Measurements from ENCODE around the gene INHBE.
"Not testable (repeated sequence)": the region's sequence is repeated elsewhere in the genome, so short reads cannot be mapped to it uniquely, and the experiment has no call there.

INHBE gene

DNA sequence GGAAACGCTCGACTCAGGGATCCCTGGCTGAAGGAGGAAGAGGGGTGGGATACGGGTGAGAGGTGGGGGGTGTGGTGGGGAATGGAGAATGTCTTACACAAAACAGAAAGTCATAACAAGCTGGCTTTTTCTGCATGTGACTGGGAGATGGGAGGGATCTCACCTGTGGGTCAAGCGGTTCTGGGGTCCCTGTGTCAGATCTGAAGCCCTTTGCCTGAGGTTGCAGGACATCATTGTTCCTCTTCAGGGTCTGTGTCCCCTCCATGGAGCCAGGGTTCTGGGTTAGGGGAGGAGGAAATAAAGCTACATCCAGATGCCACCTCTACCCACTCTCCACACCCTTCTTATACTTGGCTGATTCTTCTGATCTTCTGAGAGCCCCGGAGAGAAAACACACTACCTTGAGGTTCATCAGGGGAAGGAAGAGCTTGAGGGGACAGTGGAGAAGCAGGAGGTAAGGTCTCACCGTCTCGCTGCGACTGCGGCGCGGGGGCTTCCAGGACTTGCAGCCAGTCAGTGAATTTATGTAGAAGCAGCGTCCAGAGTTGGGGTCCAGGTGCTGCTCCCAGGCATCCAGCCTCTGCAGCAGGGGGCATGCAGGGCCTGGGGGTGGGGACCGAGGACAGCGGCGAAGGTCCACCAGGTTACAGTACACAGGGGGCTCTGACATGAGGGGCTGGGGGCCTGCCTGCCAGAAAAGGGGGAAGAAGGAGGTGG, 22.0 kb downstream of the INHBE start:
- no peak for DNase-seq

DNA sequence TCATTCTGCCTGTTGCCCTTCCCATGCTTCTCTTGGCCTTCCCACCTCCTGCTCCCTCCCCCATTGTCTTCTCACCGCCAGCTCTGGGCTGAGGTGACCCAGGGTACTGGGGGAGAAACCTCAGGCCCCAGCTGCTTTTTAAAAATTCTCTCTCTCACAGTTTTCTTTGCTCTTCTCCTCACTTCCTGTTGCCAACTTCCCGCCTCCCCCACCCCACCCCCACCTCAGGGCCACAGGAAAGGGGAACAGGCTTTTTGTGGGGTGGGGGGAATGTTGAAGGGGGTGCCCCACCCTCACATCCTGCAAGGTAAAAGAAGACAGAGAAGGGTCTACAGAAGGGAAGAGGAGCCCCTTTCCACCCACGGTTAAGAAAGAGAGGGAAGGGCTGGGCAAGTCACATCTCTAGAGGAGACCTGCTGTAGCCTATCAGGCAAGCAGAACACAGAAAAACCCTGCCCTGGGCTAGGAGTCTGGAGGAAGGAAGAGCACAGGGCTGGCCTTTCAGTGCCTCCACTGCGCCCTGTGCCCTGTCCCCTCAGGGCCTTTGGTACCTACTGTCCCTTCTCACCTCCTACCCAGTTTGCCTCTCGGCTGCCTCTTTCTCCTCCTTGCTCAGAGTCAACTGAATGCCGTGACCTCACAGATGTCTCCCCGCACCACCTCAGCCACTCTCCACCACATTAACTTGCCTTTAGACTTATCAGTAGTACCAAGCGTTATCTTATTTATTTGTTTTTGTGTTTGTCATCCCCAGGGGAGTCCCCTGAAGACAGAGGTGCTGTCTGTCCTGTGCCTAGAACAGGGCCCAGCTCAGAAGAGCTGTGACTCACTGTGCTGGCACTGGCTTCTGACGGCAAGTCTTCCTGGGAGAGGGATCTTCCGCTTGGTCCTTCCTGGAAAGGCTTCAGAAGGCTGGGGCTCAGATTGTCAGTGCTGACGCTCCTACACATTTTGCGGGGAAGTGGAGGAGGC, 22.9 kb downstream of the INHBE start:
- peak; percentile 35 for DNase-seq

DNA sequence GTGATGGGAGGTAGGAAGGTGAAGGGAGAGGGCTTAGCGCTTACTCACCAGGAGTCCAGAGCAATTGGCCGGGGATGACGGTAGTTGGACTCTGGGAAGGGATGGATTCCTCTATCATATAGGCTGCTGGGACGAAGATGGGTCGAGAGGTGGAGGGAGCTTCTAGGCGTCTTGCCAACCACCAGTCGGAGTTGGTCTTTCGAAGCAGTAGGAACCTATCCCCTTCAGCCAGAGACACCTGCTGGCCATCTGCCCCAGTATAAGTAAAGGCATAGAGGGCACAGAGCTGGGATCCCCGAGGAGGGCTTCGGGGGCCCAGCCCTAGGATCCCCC, 23.9 kb downstream of the INHBE start:
- DNase-seq, result no peak

DNA sequence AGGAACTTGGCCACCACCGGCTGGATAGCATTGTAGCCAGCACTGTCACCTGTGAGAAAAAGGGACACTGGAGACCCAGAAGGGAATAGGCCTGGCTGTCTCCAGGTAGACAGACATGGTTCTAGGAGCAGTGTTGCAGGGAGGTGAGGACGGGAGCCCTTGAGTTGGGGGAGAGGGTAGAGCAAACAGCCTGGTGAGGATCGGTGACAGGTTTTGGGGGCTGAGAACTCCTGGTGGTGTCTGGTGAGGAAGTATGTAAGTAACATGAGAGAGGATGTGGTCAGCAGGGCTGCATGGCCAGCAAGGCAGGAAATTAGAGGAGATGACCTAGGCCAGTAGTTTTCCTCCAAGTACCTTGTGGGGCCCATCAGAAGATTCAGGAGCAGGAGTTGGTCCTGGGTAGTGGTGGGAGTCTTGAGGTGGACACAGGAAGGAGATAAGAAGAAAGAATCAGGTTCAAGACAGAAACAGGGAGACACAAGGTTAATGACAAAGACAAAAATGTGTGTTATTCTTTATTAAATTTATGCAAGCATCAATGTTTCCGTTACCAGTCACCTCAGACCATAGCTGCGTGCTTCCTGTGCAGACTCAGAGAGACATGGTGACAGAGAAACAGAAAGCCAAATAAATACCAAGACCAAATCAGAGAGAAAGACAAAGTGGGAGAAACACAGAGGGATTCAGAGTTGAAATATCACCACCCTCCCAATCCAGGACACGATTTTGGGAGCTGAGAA, 24.4 kb downstream of the INHBE start, which contains the start of gene ARHGAP9:
Gene ARHGAP9 (minus strand): TSS at position 491 of the 740 bp plus-strand sequence. CDS start 460 bp downstream, at position 31.
- DNase-seq, result peak; percentile 60

DNA sequence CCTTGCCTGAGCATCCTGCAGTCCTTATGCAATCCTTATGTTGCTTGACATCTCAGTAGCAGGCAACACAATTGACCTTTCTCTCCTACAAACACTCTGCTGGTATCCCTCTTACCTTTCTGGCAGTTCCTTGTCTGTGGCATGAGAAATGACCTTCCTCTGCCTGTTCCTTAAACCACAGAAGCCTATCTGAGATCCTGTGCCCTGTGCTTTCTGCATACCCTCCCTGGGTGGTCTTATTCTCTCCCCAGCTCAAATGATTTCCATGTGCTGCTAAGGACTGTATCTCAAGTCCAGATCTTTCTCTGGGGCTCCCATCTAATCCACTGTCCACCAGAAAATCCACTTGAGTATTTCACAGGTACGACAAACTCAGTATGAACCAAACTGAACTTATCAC, 26.6 kb downstream of the INHBE start:
- no peak for DNase-seq

DNA sequence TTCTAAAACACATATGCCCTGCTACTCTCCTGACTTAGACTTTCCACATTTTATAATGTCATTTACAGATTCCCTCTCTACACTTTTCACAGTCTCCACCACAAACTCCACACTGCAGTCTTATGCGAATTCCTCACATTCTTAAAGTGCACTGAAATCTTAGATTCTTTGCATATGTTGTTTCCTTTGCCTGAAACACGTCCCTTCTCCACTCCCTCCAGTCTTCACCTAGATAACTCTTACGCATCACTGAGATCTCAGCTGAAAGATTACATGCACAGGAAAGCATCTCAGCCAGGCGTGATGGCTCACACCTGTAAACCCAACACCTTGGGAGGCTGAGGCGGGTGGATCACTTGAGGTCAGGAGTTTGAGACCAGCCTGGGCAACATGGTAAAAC, 28.4 kb downstream of the INHBE start:
- no peak for DNase-seq

DNA sequence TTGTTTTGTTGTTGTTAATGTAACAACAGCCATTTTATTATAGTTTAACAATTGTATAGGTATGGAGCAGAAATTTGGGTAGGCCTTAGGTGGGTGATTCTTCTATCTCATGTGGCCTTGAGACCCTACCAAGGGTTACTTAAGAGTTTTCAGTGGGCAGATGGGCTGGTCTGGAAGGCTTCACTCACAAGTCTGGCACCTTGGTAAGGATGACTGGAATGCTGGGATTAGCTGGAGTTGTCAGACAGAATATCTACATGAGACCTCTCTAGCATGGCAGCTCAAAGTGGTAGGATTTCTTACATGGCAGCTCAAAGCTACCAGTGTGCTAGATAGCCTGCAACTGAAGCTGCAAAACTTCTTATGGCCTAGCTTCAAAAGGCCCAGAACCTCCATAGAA, 30.6 kb downstream of the INHBE start:
- DNase-seq, result no peak

DNA sequence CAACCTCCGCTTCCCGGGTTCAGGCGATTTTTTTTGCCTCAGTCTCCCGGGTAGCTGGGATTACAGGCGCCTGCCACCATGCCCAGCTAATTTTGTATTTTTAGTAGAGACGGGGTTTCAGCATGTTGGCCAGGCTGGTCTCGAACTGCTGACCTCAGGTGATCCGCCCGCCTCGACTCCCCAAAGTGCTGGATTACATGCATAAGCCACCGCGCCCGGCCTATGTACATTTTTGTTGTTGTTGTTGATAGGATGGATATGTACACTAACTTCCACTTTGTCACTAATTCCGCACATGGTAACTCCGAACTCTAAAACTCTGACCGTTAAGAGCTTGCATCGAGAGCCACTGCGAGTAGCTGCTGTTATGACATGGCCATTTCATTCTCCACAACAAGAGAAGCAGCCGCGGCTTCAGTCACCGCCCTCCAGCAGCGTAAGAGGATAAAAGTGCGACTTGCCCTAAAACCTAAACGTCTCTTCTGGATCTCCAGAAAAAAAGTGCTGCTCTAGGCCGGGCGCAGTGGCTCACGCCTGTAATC, 32.0 kb downstream of the INHBE start:
- DNase-seq, result no peak

DNA sequence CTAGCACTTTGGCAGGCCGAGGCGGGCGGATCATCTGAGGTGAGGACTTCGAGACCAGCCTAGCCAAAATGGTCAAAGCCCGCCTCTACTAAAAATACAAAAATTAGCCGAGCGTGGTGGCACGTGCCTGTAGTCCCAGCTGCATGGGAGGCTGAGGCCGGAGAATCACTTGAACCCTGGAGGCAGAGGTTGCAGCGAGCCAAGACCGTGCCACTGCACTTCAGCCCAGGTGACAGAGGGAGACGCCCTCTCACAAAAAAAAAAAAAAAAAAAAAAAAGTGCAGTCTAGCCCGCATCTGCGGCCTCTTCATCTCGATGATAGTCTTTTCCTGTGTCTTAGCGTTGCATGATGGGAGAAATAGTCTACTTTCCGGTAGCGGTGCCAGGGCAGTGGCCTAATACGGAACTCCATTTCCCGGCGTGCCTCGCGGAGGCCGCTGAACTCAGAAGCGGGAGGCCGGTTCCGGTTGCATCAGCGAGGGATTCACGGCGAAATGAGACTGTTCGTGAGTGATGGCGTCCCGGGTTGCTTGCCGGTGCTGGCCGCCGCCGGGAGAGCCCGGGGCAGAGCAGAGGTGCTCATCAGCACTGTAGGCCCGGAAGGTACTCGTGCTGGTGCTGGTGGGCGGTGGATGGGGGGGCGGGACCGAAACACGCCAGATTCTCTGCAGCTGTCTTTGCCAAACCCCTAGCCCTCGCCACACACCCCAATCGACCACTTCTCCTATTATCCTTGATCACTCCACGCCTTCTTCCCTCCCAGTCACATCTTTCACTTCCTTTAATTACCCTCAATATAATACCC, 32.7 kb downstream of the INHBE start, which contains the start of gene MARS1:
Gene MARS1 (plus strand): TSS at position 472 of the 805 bp plus-strand sequence. CDS start 23 bp downstream, at position 495.
- DNase-seq, result peak; percentile 85

DNA sequence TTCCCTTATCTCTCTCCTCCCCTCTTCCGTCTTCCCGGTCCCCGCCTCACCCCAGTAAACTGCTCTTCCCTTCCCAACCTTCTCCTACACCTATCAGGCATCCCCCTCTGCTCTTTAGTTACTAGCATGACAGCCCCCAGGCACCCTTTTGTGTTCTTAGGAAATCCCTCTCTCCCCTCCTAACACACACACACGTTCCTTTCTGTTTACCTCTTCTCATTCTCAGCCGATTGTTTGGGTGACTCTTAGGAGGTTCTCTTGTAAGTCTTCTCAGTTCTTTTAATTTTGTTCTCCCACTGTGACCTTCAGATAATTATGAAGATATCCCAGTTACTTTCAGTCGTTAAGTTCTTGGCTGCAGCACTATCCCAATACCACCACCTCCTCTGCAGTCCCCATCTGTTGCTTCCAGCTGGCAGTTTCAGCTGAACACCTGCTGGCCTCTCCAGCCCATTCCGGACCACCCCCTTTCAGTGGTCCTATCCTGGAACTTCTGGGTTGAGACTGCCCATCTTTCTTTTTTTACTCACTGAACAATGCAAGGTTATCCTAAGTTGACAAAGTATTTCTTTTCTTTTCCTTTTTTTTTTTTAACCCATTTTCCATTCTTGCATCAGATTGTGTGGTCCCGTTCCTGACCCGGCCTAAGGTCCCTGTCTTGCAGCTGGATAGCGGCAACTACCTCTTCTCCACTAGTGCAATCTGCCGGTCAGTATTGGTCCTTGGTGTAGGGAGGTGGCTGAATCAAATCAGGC, 33.5 kb downstream of the INHBE start:
- DNase-seq, result no peak

DNA sequence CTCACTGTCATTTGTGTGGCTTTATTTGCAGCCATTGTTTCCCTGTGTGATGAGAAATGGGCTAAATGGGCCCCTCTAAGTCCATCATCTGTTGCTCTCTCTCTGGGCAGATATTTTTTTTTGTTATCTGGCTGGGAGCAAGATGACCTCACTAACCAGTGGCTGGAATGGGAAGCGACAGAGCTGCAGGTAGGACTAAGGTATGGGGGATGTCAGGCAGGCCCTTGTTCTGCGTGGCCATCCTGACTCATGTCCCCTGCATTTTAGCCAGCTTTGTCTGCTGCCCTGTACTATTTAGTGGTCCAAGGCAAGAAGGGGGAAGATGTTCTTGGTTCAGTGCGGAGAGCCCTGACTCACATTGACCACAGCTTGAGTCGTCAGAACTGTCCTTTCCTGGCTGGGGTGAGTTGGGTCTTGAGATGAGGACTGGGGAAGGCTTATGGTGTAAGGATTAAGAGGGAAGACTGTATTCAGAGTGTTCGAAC, 34.1 kb downstream of the INHBE start:
- DNase-seq, result no peak

DNA sequence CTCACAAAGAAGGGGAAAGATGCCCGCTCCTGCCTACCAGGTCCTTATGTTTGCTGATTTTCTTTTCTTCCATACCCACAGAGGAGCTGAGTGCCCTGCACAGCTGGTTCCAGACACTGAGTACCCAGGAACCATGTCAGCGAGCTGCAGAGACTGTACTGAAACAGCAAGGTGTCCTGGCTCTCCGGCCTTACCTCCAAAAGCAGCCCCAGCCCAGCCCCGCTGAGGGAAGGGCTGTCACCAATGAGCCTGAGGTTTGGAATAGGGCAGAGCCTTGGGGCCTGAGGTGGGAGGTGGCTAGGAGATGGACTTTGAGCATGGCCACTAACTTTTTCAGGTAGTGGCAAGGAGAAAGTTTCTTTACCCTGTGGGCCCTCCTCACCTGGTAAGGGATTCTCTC, 35.0 kb downstream of the INHBE start:
- DNase-seq, result no peak

DNA sequence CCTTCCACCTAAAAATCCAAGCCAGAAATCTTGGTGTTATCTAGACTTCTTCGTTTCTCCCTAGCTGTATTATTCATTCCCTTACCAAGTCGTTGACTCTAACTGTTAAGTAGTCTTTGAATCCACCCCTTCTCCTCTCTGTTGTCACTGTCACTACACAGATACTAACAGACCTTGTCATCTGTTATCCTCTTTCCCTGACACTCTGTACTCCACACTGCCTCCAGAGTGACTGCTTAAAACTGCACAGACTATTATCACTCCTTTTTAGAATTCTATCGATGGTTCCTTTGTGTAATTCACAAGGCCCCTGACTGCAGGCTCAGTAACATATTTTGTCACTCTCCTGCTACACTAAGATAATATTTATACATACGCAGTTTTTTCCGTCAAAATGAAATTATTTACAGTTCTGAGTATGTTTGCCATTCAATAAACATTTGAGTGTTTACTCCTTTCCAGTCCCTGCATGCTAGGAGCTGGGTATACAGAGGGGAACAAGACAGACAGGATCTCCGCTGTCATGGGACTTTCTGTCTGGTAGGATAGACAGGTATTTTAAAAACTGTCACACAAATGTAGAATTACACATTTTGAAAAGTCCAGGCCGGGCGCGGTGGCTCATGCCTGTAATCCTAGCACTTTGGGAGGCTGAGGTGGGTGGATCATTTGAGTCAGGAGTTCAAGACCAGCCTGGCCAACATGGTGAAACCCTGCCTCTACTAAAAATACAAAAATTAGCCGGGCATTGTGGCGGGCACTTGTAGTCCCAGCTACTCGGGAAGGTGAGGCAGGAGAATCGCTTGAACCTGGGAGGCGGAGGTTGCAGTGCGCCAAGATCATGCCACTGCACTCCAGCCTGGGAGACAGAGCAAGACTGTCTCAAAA, 36.5 kb downstream of the INHBE start:
- DNase-seq, result no peak

DNA sequence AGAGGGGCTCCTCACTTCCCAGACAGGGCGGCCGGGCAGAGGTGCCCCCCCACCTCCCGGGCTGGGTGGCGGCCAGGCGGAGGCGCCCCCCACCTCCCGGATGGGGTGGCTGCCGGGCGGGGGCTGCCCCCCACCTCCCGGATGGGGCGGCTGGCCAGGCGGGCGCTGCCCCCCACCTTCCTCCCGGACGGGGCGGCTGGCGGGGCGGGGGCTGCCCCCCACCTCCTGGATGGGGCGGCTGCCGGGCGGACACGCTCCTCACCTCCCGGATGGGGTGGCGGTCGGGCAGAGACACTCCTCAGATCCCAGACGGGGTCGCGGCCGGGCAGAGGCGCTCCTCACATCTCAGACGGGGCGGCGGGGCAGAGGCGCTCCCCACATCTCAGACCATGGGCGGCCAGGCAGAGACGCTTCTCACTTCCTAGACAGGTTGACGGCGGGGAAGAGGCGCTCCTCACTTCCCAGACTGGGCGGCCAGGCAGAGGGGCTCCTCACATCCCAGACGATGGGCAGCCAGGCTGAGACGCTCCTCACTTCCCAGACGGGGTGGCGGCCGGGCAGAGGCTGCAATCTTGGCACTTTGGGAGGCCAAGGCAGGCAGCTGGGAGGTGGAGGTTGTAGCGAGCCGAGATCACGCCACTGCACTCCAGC, 40.1 kb downstream of the INHBE start:
- DNase-seq, result not testable (repeated sequence)

DNA sequence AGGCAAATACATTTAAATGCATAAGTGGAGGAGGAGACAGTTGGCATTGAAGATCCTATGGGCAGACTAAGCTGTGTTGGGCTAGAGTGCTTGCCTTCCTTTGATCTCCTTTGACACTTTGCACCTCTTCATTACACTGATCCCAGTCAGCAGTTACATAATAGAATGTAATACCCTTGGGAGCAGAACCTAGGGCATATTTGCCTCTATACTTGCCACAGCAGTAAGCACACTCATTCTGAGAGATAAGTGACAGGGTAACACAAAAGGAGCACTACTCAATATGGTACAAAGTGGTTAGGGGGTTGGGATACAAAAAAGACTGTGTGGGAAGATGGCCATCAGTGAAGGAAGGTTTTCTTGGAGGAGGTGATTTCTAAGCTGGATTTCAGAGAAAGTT, 41.7 kb downstream of the INHBE start:
- DNase-seq, result no peak

DNA sequence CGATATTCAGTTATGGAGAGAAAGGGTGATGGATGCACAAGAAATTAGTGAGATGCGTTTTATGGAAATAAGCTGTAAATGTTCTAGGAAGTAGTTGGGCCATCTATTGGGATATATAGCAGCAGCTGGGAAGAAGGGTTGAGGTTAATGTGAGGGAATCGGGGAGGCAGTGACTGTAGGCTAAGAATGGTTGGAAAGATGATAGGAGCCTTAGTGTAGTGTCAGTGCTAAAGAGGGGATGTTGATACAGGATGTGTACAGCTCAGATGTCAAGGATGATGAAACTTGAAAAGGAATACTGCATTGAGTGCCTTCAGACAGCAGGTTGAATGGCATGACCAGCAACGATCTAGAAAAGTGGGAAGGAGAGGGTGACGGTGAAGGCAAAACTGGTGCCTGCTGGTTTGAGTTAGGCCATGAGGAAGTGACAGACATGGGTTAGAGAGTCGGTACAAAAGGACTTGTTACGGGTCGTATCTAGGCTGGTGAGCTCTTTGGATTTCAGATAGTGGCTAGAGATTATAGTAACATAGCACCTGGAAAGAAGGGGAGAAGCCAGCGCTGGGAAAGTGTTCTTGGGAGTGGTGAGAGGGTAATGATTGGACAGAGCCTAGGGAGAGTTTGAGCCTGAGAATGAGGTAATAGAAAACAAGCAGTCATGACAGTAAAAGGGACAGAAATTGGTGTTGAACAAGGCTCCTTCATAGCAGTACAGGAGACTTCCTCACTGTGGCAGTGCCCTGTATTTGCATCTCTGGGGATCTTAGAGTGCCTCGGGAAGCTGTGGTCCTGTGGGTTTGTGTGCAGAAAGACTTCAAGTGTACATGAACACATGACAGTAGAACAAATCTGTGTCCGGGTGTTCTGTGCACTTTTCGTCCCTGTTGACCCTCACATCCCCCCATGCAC, 42.4 kb downstream of the INHBE start:
- DNase-seq, result no peak

DNA sequence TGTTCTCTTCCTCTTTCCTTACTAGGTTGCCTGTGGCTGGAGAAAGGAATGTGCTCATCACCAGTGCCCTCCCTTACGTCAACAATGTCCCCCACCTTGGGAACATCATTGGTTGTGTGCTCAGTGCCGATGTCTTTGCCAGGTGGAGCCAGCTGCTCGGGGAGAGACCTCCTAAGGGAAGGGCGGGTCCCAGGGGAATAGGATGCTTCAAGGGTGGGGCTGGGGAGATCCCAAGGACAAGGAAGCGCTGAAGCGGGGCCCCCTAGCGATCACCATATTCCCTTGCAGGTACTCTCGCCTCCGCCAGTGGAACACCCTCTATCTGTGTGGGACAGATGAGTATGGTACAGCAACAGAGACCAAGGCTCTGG, 43.0 kb downstream of the INHBE start:
- DNase-seq, result no peak

DNA sequence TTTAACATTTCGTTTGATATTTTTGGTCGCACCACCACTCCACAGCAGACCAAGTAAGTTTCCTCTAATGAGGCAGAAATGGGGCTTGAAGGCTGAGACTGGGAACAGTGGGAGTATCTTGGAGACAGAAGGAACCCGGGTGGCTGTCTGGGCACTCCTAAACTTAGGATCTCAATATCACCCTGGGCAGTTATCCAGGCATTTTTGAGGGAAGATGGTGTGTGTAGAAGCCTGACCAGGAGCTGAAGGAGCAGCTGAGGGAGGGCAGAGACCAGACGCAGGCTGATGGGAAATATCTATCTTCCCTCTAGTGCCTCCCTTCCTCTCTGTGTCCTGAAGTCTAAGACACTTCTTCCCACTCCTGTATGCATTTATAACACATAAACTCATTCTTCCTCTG, 43.5 kb downstream of the INHBE start:
- no peak for DNase-seq

DNA sequence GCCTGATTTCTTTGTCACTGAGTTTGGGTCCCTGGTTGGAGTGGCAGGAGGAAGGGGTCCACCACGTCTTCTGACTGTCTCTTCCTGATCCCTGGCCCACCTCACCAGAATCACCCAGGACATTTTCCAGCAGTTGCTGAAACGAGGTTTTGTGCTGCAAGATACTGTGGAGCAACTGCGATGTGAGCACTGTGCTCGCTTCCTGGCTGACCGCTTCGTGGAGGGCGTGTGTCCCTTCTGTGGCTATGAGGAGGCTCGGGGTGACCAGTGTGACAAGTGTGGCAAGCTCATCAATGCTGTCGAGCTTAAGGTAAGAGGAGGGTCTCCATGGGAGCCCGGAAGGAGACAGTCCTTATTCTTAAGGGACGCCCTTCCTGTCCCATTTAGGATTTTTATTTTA, 45.1 kb downstream of the INHBE start:
- DNase-seq, result no peak
